GM12878 (cell line): Measurements from ENCODE around the gene PTPN21. TPM values are rescaled to one million over a fixed set of nuclear protein-coding genes. Genes with fewer than 3 reads are reported as not detected.

Experiments
- ATAC-seq: fragments of 200-7000 bp; cut with Tn5 transposase; 3 replicates; pipeline ENCODE4 v1.9.1; 2020; ENCODE audit warnings: mild to moderate bottlenecking, moderate library complexity
- BruUV-seq: library from RNA; stranded (reverse); fragments of 400-500 nt; replicated peaks from 2 replicates; lab custom pipeline; 2021; lab: Mats Ljungman, UMichigan
- CTCF ChIA-PET: fragments of 300-600 bp; sonication (Branson Sonifier 250); formaldehyde crosslinking; extraction: SDS; loops from one replicate; lab custom pipeline; 2021; ENCODE audit warnings: inconsistent platforms; lab: Yijun Ruan, JAX
- POLR2A ChIA-PET: fragments of 350-600 bp; formaldehyde crosslinking; extraction: SDS; loops from one replicate; lab custom pipeline; 2021; ENCODE audit warnings: inconsistent platforms; lab: Charles Lee
- RAD21 ChIA-PET: fragments of 300-600 bp; sonication (Branson Sonifier 250); formaldehyde crosslinking; loops from one replicate; lab custom pipeline; 2023; ENCODE audit warnings: antibody characterized with exemption; ENCODE audit not compliant: unreplicated experiment; lab: Charles Lee
- SMC1A ChIA-PET: fragments of 300-600 bp; sonication (Branson Sonifier 250); formaldehyde crosslinking; loops from one replicate; lab custom pipeline; 2023; ENCODE audit not compliant: unreplicated experiment, uncharacterized antibody; lab: Charles Lee
- DNase-seq: peaks from one replicate; pipeline ENCODE4 v3.0.0-alpha.2; 2011; ENCODE audit warnings: low read depth, low spot score
- FAIRE-seq: peaks from 3 replicates; lab custom pipeline; 2011; peaks lifted over from hg19 to GRCh38; lab: Jason Lieb, UNC
- H2AFZ ChIP-seq: 2 replicates; pipeline ENCODE4 v1.6.0; 2011; ENCODE audit warnings: low read depth, low read length, control low read depth; ENCODE audit not compliant: control insufficient read depth
- H3K27ac ChIP-seq: 2 replicates; pipeline ENCODE4 v1.5.1; 2011; ENCODE audit warnings: control low read depth; ENCODE audit not compliant: control insufficient read depth, insufficient read depth
- H3K27me3 ChIP-seq, 2 experiments: replicated peaks in 1 of 2; 2 replicates each; pipeline versions ENCODE4 v1.6.0 to v1.6.1; 2011; ENCODE audit warnings: low read length in 1 of 2; ENCODE audit not compliant: control insufficient read depth in 2 of 2, insufficient read depth in 2 of 2
- H3K36me3 ChIP-seq, 2 experiments: 2 replicates each; pipeline ENCODE4 v1.5.1; 2011; ENCODE audit warnings: low read length in 1 of 2; ENCODE audit not compliant: control insufficient read depth in 2 of 2, insufficient read depth in 2 of 2
- H3K4me1 ChIP-seq: 2 replicates; pipeline ENCODE4 v1.6.1; 2011; ENCODE audit warnings: mild to moderate bottlenecking, low read length, moderate library complexity, mixed read lengths; ENCODE audit not compliant: control insufficient read depth, insufficient read depth
- H3K4me2 ChIP-seq: 2 replicates; pipeline ENCODE4 v1.6.0; 2011; ENCODE audit warnings: control low read depth; ENCODE audit not compliant: control insufficient read depth, insufficient read depth
- H3K4me3 ChIP-seq: fragments of 200-600 bp; sonication (generic); 2 replicates; pipeline ENCODE4 v1.5.1; 2016
- H3K79me2 ChIP-seq: 2 replicates; pipeline ENCODE4 v1.6.0; 2011; ENCODE audit warnings: low read length; ENCODE audit not compliant: control insufficient read depth, insufficient read depth
- H3K9ac ChIP-seq: 2 replicates; pipeline ENCODE4 v1.8.0; 2011; ENCODE audit warnings: low read length, control low read depth, mixed read lengths; ENCODE audit not compliant: control insufficient read depth, insufficient read depth
- H3K9me3 ChIP-seq: replicated peaks from 3 replicates; pipeline ENCODE4 v1.5.1; 2011; ENCODE audit warnings: mild to moderate bottlenecking, low read length; ENCODE audit not compliant: control insufficient read depth, insufficient read depth
- H4K20me1 ChIP-seq: 2 replicates; pipeline ENCODE4 v1.6.0; 2011; ENCODE audit not compliant: control insufficient read depth, insufficient read depth
- ASH2L ChIP-seq: fragments of 300-600, 200-600 bp; sonication (generic); IDR thresholded peaks from 2 replicates; pipeline ENCODE4 v1.6.1; 2017; ENCODE audit warnings: low read depth, mild to moderate bottlenecking, borderline replicate concordance
- CHD1 ChIP-seq: IDR thresholded peaks from 2 replicates; pipeline ENCODE4 v1.6.1; 2012; ENCODE audit warnings: low read depth, low read length, improper control_type of control experiment
- FOXM1 ChIP-seq: IDR thresholded peaks from 2 replicates; pipeline ENCODE4 v1.6.1; 2012; ENCODE audit warnings: low read depth, mild to moderate bottlenecking, inconsistent platforms, low read length, moderate library complexity
- IRF3 ChIP-seq: fragments of 450-650 bp; IDR thresholded peaks from 2 replicates; pipeline ENCODE4 v1.6.1; 2014; ENCODE audit warnings: mild to moderate bottlenecking
- MEF2A ChIP-seq: IDR thresholded peaks from 2 replicates; pipeline ENCODE4 v1.6.1; 2011; ENCODE audit warnings: low read depth, mild to moderate bottlenecking, low read length, moderate library complexity; ENCODE audit not compliant: insufficient read depth
- MXI1 ChIP-seq: fragments of 150-350 bp; IDR thresholded peaks from 2 replicates; pipeline ENCODE4 v1.6.1; 2011; ENCODE audit warnings: low read depth, mild to moderate bottlenecking, inconsistent platforms, low read length, improper control_type of control experiment
- NFYB ChIP-seq: IDR thresholded peaks from 2 replicates; pipeline ENCODE4 v1.6.1; 2011; ENCODE audit warnings: low read depth, mild to moderate bottlenecking, low read length, improper control_type of control experiment, moderate library complexity; ENCODE audit not compliant: insufficient read depth
- PAX8 ChIP-seq: fragments of 450-650 bp; IDR thresholded peaks from 2 replicates; pipeline ENCODE4 v1.6.1; 2017; ENCODE audit warnings: mild to moderate bottlenecking, moderate library complexity
- PKNOX1 ChIP-seq: fragments of 450-650 bp; IDR thresholded peaks from 2 replicates; pipeline ENCODE4 v1.6.1; 2016; ENCODE audit warnings: mild to moderate bottlenecking
- SP1 ChIP-seq: IDR thresholded peaks from one replicate; pipeline ENCODE4 v1.6.1; 2011; ENCODE audit warnings: low read depth, low read length
- ZNF384 ChIP-seq: IDR thresholded peaks from 2 replicates; pipeline ENCODE4 v1.6.1; 2012; ENCODE audit warnings: low read depth, mild to moderate bottlenecking, low read length, improper control_type of control experiment, borderline replicate concordance
- ZSCAN29 ChIP-seq: fragments of 450-650 bp; IDR thresholded peaks from 2 replicates; pipeline ENCODE4 v1.6.1; 2017; ENCODE audit warnings: mild to moderate bottlenecking, moderate library complexity
- WGBS: methylation state at CpG from one replicate; pipeline ENCODE4 v1.1.6; 2016; ENCODE audit warnings: low lambda C conversion rate; ENCODE audit not compliant: insufficient replicate concordance, insufficient coverage; ENCODE audit errors: missing lambda C conversion rate; 5-methylcytosine and 5-hydroxymethylcytosine counted together
- in situ Hi-C: fragments of 300-500 bp; cut with MboI; formaldehyde crosslinking; loops from 9 replicates; pipeline ENCODE4 v1.14.3; 2018; ENCODE audit warnings: mixed read lengths
- intact Hi-C: fragments of 100-400 bp; cut with micrococcal nuclease; formaldehyde crosslinking; loops from one replicate; pipeline ENCODE4 v1.14.2; 2022; ENCODE audit not compliant: unreplicated experiment
- polyA plus RNA-seq, 11 experiments: library from polyadenylated mRNA; depleted of rRNA in 4 of 11; unstranded in 6 of 11; stranded (reverse) in 5 of 11; fragments of >200 nt; fragmentation: Nextera tagmentation in 4 of 11; fragmentation: Illumina TruSeq in 1 of 11; extraction: Ambion mirVana in 4 of 11; extraction: Trizol in 1 of 11; gene quantifications; 1 replicate in 1 of 11; 2 replicates in 10 of 11; pipeline versions ENCODE4 v1.2.1 to v1.2.3, GENCODE V29; 2011 to 2016; ENCODE audit warnings: inconsistent platforms in 2 of 11, missing spikeins in 2 of 11, low read depth in 1 of 11
- total RNA-seq, 4 experiments: library from RNA; depleted of rRNA in 3 of 4; stranded (reverse); fragments of >200 nt in 3 of 4; fragmentation: Illumina TruSeq in 1 of 4; extraction: Trizol in 1 of 4; gene quantifications; 2 replicates each; pipeline versions ENCODE4 v1.2.1 to v1.2.3, GENCODE V29; 2013 to 2021
- TF ChIP-seq, protein P1 (sequence below): fragments of 450-650 bp; IDR thresholded peaks from 2 replicates; pipeline ENCODE4 v1.6.1; 2018; ENCODE audit warnings: mild to moderate bottlenecking, low read depth, moderate library complexity; ENCODE audit not compliant: partially characterized antibody

The PTPN21 gene
- total and polyA plus RNA-seq, 10 of the 15 experiments (the other 5 are each of a cell fraction or from before 2014, with no cell fraction given): 0.01 to 0.23 (median 0.04) TPM; not detected in 3

DNA sequence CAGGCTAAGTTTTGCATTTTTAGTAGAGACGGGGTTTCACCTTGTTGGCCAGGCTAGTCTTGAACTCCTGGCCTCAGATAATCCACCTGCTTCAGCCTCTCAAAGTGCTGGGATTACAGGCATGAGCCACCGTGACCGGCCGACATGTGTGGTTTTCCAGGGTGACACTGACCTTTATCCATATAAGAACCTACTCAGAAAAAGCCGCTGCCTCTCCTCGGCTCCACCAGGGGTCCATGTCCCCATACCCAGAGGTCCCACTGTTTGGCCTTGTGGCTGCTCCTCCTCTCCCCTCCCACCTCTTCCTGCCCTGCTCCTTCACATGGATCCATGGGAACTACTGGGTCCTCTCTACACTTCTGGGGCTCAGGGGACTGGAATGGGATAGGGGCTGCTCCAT is 64.6 kb downstream of the PTPN21 start:
- intact Hi-C loops (loop anchor here (5.0 kb wide), 3 partner anchors 72 to 543 kb away; partner anchors contain the start of gene ZC3H14), in situ Hi-C loops (no loop called here)
- ChIA-PET POLR2A (no interaction called here), CTCF (interaction anchor here (1.0 kb wide), 2 partner anchors 177 to 381 kb away, joined by 3 read pairs; no protein-coding TSS in a partner anchor), SMC1A (no interaction called here), RAD21 (no interaction called here)
- no peak for ATAC-seq
- Histone ChIP-seq H3K9ac (no peak overlapping the region), H3K9me3 (no peaks in the 10 kb centered on the region), H3K27ac (no peak overlapping the region), H3K27me3 (no peaks in the 10 kb centered on the region; a peak in 1 of 4 replicates), H3K36me3 (no peaks in the 10 kb centered on the region), H3K79me2 (no peaks in the 10 kb centered on the region), H4K20me1 (no peaks in the 10 kb centered on the region), H3K4me2 (no peak overlapping the region), H3K4me3 (no peak overlapping the region), H3K4me1 (no peaks in the 10 kb centered on the region), H2AFZ (no peak overlapping the region)
- TF ChIP-seq CHD1: no peak
- TF ChIP-seq SP1: no peak
- no peak for DNase-seq
- no peak for FAIRE-seq
- 31% methylated on average over 4 of the region's 6 CpGs for WGBS
- BruUV-seq: no TSS peak

DNA sequence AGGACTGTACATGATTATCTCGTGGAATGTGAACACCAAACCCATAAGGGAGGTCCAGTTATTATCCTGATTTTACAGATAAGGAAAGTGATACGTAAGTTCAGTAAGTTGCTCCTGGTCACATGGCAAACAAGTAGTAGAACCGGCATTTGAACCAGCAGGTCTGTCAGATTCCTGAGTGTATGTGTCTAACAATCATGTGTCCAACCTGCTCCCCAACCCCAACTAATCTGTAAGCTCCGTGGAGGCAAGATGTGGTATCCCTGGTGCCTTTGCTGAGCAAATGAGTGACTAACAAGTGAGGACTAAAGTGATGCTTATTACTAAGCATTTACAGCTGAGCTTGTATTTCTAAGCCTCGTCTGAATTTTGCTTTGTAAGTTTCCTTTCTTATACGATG is 65.9 kb downstream of the PTPN21 start:
- ChIA-PET SMC1A (no interaction called here), RAD21 (no interaction called here), POLR2A (no interaction called here), CTCF (interaction anchor here (1.0 kb wide), 2 partner anchors 179 to 379 kb away, joined by 3 read pairs; no protein-coding TSS in a partner anchor)
- Histone ChIP-seq H3K79me2 (no peaks in the 10 kb centered on the region), H3K27me3 (no peaks in the 10 kb centered on the region; a peak in 1 of 4 replicates), H3K4me2 (no peak overlapping the region), H3K4me1 (no peaks in the 10 kb centered on the region), H3K9me3 (no peaks in the 10 kb centered on the region), H2AFZ (no peak overlapping the region), H3K36me3 (no peaks in the 10 kb centered on the region), H3K9ac (no peak overlapping the region), H3K4me3 (no peak overlapping the region), H3K27ac (no peak overlapping the region), H4K20me1 (no peaks in the 10 kb centered on the region)
- 42% methylated on average over 6 of the region's 6 CpGs for WGBS
- in situ Hi-C loops: no loop called here
- BruUV-seq: no TSS peak
- no peak for ATAC-seq
- no peak for FAIRE-seq
- intact Hi-C loops: no loop called here
- no peak for DNase-seq
- TF ChIP-seq FOXM1 (no peak), MXI1 (no peak), ZSCAN29 (no peak), NFYB (no peak), PAX8 (no peak), IRF3 (no peak), ASH2L (no peak), ZNF384 (no peak), PKNOX1 (no peak), MEF2A (no peak)
- TF ChIP-seq, protein P1, sequence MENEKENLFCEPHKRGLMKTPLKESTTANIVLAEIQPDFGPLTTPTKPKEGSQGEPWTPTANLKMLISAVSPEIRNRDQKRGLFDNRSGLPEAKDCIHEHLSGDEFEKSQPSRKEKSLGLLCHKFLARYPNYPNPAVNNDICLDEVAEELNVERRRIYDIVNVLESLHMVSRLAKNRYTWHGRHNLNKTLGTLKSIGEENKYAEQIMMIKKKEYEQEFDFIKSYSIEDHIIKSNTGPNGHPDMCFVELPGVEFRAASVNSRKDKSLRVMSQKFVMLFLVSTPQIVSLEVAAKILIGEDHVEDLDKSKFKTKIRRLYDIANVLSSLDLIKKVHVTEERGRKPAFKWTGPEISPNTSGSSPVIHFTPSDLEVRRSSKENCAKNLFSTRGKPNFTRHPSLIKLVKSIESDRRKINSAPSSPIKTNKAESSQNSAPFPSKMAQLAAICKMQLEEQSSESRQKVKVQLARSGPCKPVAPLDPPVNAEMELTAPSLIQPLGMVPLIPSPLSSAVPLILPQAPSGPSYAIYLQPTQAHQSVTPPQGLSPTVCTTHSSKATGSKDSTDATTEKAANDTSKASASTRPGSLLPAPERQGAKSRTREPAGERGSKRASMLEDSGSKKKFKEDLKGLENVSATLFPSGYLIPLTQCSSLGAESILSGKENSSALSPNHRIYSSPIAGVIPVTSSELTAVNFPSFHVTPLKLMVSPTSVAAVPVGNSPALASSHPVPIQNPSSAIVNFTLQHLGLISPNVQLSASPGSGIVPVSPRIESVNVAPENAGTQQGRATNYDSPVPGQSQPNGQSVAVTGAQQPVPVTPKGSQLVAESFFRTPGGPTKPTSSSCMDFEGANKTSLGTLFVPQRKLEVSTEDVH: no peak
